NB4 (cell line): ENCODE results near the gene ATP6V0A4.
A peak's percentile ranks its signal among the peaks of the same experiment; 100 is the strongest.

Source experiments
- DNase-seq: peaks from one replicate; pipeline ENCODE4 v3.0.0; 2010; ENCODE audit warnings: low read depth
- H3K4me3 ChIP-seq: one replicate; pipeline ENCODE4 v1.5.1; 2011; ENCODE audit warnings: mild to moderate bottlenecking, low read depth, low read length, moderate library complexity
- CTCF ChIP-seq: IDR thresholded peaks from one replicate; pipeline ENCODE4 v1.5.1; 2012; ENCODE audit warnings: low read depth, low read length
- MAX ChIP-seq: IDR thresholded peaks from 2 replicates; pipeline ENCODE4 v1.6.1; 2011; ENCODE audit warnings: low read depth, low read length
- MYC ChIP-seq: IDR thresholded peaks from 2 replicates; pipeline ENCODE4 v1.6.1; 2011; ENCODE audit warnings: low read depth, low read length
- POLR2A ChIP-seq: IDR thresholded peaks from 2 replicates; pipeline ENCODE4 v1.6.1; 2011; ENCODE audit warnings: mild to moderate bottlenecking; ENCODE audit not compliant: insufficient read length; ENCODE audit errors: extremely low read depth

Gene ATP6V0A4

GRCh38 chr7:138669364-138669763 lies 128.6 kb downstream of the ATP6V0A4 start:
- no peak for DNase-seq
- H3K4me3 ChIP-seq = no peak overlapping the region
- no peak for TF ChIP-seq CTCF
- TF ChIP-seq MAX = no peak
- TF ChIP-seq POLR2A = no peak
- no peak for TF ChIP-seq MYC

- no peak for DNase-seq
- H3K4me3 ChIP-seq = no peak overlapping the region
- no peak for TF ChIP-seq MAX
- TF ChIP-seq MYC = no peak
- TF ChIP-seq POLR2A = no peak
- TF ChIP-seq CTCF = no peak
Observed at GRCh38 chr7:138668946-138669345, 129.1 kb downstream of the ATP6V0A4 start.

GRCh38 chr7:138668229-138668596 lies 129.8 kb downstream of the ATP6V0A4 start:
- H3K4me3 ChIP-seq = no peak overlapping the region
- peak; percentile 22 for DNase-seq
- TF ChIP-seq MAX (no peak), CTCF (no peak), MYC (no peak), POLR2A (no peak)

GRCh38 chr7:138667535-138668228 lies 130.3 kb downstream of the ATP6V0A4 start:
- TF ChIP-seq CTCF (no peak), POLR2A (no peak), MAX (no peak), MYC (no peak)
- H3K4me3 ChIP-seq = no peak overlapping the region
- DNase-seq = peak; percentile 66

GRCh38 chr7:138666385-138666784 lies 131.6 kb downstream of the ATP6V0A4 start:
- DNase-seq = no peak
- no peak overlapping the region for H3K4me3 ChIP-seq
- TF ChIP-seq CTCF (no peak), MYC (no peak), POLR2A (no peak), MAX (no peak)
